GM18873 (cell line): ENCODE results near the gene ZNF469.

ENCODE experiments used
- ATAC-seq: cut with Tn5 transposase; IDR thresholded peaks from one replicate; pipeline ENCODE4 v1.9.1; 2021; ENCODE audit warnings: mild to moderate bottlenecking, moderate library complexity, moderate number of reproducible peaks; ENCODE audit not compliant: unreplicated experiment, low FRiP score

The ZNF469 gene, protein sequence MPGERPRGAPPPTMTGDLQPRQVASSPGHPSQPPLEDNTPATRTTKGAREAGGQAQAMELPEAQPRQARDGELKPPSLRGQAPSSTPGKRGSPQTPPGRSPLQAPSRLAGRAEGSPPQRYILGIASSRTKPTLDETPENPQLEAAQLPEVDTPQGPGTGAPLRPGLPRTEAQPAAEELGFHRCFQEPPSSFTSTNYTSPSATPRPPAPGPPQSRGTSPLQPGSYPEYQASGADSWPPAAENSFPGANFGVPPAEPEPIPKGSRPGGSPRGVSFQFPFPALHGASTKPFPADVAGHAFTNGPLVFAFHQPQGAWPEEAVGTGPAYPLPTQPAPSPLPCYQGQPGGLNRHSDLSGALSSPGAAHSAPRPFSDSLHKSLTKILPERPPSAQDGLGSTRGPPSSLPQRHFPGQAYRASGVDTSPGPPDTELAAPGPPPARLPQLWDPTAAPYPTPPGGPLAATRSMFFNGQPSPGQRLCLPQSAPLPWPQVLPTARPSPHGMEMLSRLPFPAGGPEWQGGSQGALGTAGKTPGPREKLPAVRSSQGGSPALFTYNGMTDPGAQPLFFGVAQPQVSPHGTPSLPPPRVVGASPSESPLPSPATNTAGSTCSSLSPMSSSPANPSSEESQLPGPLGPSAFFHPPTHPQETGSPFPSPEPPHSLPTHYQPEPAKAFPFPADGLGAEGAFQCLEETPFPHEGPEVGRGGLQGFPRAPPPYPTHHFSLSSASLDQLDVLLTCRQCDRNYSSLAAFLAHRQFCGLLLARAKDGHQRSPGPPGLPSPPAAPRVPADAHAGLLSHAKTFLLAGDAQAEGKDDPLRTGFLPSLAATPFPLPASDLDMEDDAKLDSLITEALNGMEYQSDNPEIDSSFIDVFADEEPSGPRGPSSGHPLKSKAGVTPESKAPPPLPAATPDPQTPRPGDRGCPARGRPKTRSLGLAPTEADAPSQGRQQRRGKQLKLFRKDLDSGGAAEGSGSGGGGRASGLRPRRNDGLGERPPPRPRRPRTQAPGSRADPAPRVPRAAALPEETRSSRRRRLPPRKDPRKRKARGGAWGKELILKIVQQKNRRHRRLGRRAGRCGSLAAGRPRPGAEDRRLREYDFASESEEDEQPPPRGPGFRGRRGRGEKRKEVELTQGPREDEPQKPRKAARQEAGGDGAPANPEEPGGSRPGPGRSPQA (N-terminal part only)

GRCh38 chr16:88382491-88383400 lies at the start of gene ZNF469:
TSS of gene ZNF469 (plus strand) at chr16:88382959. CDS start at chr16:88427471, 44,512 bp downstream.
- ATAC-seq: no peak

DNA sequence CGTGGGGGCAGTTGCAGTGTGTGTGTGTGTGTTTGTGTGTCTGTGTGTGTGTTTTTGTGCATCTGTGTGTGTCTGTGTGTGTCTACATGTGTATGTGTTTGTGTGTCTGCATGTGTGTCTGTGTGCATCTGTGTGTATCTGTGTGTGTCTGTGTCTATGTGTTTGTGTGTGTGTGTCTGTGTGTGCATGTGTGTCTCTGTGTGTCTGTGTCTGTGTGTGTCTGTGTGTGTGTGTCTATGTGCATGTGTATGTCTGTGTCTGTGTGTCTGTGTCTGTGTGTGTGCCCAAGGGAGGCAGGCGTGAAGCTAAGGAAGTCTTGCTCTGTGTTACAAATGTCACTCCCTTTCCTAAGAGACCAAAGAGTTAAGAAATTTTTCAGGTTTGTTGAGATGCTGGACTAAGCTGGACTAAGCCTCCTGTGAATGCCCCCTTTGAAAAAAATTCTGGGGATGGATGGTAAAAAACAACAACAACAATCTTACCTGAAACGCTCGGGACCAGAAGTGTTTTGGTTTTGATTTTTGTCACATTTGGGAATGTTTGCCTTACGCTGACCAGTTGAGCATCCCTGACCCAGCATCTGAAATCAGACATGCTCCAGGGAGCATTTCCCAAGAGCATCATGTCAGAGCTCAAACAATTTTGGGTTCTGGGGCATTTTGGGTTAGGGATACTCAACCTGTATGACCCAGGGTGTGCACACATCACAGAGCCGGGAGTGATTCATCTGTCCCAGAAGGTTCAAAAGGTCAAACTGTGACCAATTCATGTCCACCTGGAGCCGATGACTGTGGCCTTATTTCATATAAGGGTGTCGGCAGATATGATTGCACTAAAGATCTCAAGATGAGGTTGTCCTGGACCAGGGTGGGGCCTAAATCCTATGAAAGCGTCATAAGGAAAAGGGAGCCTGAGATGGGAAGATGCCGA lies 48.6 kb upstream of the ZNF469 start:
- ATAC-seq: no peak

DNA sequence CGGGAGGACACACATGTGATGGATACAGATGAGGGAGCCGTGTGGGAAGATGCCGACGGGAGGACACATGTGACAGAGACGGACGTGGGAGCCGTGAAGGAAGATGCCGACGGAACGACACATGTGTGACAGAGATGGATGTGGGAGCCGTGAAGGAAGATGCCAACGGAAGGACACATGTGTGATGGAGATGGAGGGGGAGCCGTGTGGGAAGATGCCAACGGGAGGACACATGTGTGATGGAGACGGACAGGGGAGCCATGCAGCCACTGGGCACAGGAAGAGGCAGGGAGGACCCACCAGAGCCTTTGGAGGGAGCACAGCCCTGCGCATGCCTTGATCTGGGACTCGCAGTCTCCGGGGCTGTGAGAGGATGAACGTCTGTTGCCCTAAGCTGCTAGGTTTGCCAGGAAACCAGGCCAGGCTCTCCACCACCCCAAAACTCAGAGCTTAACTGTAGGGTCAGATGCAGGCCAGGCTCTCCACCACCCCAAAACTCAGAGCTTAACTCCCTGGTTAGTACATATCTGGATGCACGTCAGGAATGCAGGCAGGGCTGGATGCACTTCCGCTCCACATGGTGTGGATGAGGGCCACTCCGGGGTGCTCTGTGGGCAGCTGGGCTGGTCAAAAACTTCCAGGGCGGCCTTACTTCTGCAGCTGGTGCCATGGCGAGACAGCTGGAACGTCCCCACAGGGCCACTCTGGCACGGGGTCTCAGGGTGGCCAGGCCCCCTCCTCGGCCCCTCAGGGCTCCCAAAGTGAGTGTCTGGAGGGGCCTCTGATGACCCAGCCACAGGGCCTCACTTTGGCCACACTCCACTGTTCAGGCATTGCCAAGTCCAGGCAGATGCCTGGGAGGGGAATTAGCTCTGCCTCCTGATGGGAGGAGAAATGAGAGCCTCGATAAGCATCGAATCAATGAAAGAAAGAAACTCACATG lies 47.7 kb upstream of the ZNF469 start:
- no peak for ATAC-seq

DNA sequence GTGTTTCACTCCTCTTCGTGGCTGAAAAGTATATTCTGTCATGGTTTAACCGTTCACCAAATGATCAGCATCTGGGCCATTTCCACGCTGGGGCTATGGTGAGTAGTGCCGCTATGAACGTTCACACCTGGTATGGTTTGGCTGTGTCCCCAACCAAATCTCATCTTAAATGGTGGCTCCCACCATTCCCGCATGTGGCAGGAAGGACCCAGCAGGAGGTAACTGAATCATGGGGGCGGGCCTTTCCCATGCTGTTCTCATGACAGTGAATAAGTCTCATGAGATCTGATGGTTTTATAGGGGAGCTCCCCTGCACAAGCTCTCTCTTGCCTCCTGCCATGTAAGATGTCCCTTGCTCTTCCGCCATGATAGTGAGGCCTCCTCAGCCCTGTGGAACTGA lies 45.7 kb upstream of the ZNF469 start:
- no peak for ATAC-seq

GRCh38 chr16:88337538-88337937 lies 45.2 kb upstream of the ZNF469 start:
- no peak for ATAC-seq

GRCh38 chr16:88338111-88338510 lies 44.6 kb upstream of the ZNF469 start:
- ATAC-seq: no peak

- ATAC-seq: no peak
Measured at GRCh38 chr16:88338896-88339295, 43.9 kb upstream of the ZNF469 start.

DNA sequence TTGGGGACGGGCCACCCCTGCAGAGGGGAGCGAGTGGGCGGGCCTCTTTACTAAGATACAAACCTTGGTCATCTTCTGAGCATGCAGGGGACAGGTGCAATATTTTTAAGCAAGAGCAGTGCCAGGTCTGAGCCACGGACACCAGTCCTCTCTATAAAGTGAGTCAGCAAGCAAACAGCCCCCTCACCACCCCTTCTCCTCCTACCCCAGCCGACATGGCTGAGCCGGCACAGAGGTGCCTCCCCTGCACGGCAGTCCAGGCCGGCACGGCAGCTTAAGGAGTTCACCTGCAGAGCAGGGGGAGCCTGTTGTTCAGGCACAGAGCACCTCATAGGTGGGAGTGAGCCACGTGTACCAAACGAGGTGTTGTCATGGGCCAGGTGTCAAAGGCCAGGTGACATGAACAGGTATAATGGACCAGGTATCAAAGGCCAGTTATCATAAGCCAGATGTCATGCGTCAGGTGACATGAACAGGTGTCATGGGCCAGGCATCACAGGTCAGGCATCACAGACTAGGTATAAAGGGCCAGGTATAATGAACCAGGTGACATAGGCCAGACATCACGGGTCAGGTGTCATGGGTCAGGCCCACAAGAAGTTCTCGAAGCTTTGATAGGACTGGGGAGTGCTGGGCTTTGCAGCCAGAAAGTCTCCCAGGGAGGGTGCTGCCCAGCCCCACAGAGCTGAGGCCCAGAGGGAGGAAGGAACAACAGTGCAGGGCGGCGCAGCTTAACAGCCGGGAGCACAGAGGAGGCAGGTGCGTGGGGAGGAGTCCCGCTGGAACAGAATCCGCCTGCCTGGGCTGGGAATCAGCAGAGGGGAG lies 42.6 kb upstream of the ZNF469 start:
- ATAC-seq: no peak

GRCh38 chr16:88340755-88341150 lies 42.0 kb upstream of the ZNF469 start:
- ATAC-seq: no peak

- no peak for ATAC-seq
Measured at GRCh38 chr16:88341551-88342290, 41.0 kb upstream of the ZNF469 start.

- ATAC-seq: no peak
Measured at GRCh38 chr16:88342491-88342890, 40.3 kb upstream of the ZNF469 start.

GRCh38 chr16:88343271-88343791 lies 39.4 kb upstream of the ZNF469 start:
- no peak for ATAC-seq

- ATAC-seq: no peak
Measured at GRCh38 chr16:88344411-88345030, 38.2 kb upstream of the ZNF469 start.

GRCh38 chr16:88345031-88345720 lies 37.6 kb upstream of the ZNF469 start:
- no peak for ATAC-seq
